Colonic mucosa (tissue), 4 donors: ENCODE results near the gene GNG2. TPM values are rescaled to one million over a fixed set of nuclear protein-coding genes. Genes with fewer than 3 reads are reported as not detected.
A peak's percentile ranks its signal among the peaks of the same experiment; 100 is the strongest.

Experiments used
- DNase-seq: peaks from one replicate; pipeline ENCODE4 v3.0.0-alpha.2; 2020
- H3K27ac ChIP-seq: fragments of 200-600 bp; one replicate; pipeline ENCODE4 v1.8.0; 2021
- H3K27me3 ChIP-seq: fragments of 200-600 bp; one replicate; pipeline ENCODE4 v1.8.0; 2021
- H3K36me3 ChIP-seq: fragments of 200-600 bp; one replicate; pipeline ENCODE4 v1.8.0; 2021
- H3K4me1 ChIP-seq: fragments of 200-600 bp; one replicate; pipeline ENCODE4 v1.8.0; 2021; ENCODE audit warnings: mild to moderate bottlenecking
- H3K4me3 ChIP-seq: fragments of 200-600 bp; one replicate; pipeline ENCODE4 v1.8.0; 2021
- H3K9ac ChIP-seq, 2 donors: one replicate each; pipeline ENCODE4 v1.7.0; 2013; ENCODE audit warnings: control low read depth in 2 of 2, low read depth in 2 of 2, low read length in 2 of 2
- H3K9me3 ChIP-seq: fragments of 200-600 bp; one replicate; pipeline ENCODE4 v1.8.0; 2021
- intact Hi-C: fragments of 100-400 bp; cut with DNase I; formaldehyde crosslinking; loops from one replicate; pipeline ENCODE4 v1.14.1; 2022
- total RNA-seq, 2 donors: library from RNA; stranded (reverse); fragmentation: NEBNext Ultra II Directional in 1 of 2; extraction: Animal tissue kit (Norgen Biotek cat#: 25700) in 1 of 2; gene quantifications; one replicate each; pipeline ENCODE4 v1.2.1, GENCODE V29; 2021
- TF ChIP-seq, protein P1 (sequence below): fragments of 200-600 bp; IDR thresholded peaks from one replicate; pipeline ENCODE4 v1.8.0; 2022; ENCODE audit warnings: antibody characterized with exemption, mild to moderate bottlenecking
- donor health status: healthy.
- donor health status: DM: no; HTN: no; CAD: no.
- donor health status: DM: no; HTN: no; CAD: no.

Gene GNG2
- total RNA-seq, 2 donors from 2014 or later, result 4.9 to 18.2 TPM

- H3K4me3 ChIP-seq, result no peak overlapping the region
- no peaks in the 10 kb centered on the region for H3K36me3 ChIP-seq
- no peaks in the 10 kb centered on the region for H3K9me3 ChIP-seq
Measured at GRCh38 chr14:51846631-51847488, 13.6 kb upstream of the GNG2 start.

GRCh38 chr14:51847489-51847796, 13.0 kb upstream of the GNG2 start:
- Histone ChIP-seq H3K9ac (no peak overlapping the region), H3K27ac (peak overlapping the region; percentile 59), H3K36me3 (no peaks in the 10 kb centered on the region), H3K9me3 (no peaks in the 10 kb centered on the region), H3K4me1 (no peaks in the 10 kb centered on the region), H3K4me3 (no peak overlapping the region), H3K27me3 (no peaks in the 10 kb centered on the region)
- intact Hi-C loops, result no loop called here
- TF ChIP-seq, protein P1, sequence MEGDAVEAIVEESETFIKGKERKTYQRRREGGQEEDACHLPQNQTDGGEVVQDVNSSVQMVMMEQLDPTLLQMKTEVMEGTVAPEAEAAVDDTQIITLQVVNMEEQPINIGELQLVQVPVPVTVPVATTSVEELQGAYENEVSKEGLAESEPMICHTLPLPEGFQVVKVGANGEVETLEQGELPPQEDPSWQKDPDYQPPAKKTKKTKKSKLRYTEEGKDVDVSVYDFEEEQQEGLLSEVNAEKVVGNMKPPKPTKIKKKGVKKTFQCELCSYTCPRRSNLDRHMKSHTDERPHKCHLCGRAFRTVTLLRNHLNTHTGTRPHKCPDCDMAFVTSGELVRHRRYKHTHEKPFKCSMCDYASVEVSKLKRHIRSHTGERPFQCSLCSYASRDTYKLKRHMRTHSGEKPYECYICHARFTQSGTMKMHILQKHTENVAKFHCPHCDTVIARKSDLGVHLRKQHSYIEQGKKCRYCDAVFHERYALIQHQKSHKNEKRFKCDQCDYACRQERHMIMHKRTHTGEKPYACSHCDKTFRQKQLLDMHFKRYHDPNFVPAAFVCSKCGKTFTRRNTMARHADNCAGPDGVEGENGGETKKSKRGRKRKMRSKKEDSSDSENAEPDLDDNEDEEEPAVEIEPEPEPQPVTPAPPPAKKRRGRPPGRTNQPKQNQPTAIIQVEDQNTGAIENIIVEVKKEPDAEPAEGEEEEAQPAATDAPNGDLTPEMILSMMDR, result no peak
- DNase-seq, result no peak

More at GRCh38 chr14:51846631-51847488, 13.6 kb upstream of the GNG2 start:
- Histone ChIP-seq H3K4me1 (no peaks in the 10 kb centered on the region), H3K9ac (peak overlapping the region in 1 of 2 donors; percentile 34), H3K27me3 (no peaks in the 10 kb centered on the region), H3K27ac (peak overlapping the region; percentile 59)
- TF ChIP-seq, protein P1, result no peak
- intact Hi-C loops, result no loop called here
- DNase-seq, result peak; percentile 67

GRCh38 chr14:51848120-51848519, 12.3 kb upstream of the GNG2 start:
- Histone ChIP-seq H3K27me3 (no peaks in the 10 kb centered on the region), H3K9me3 (no peaks in the 10 kb centered on the region), H3K27ac (no peak overlapping the region), H3K4me3 (no peak overlapping the region), H3K9ac (no peak overlapping the region), H3K36me3 (no peaks in the 10 kb centered on the region), H3K4me1 (no peaks in the 10 kb centered on the region)
- no peak for DNase-seq
- intact Hi-C loops, result no loop called here
- TF ChIP-seq, protein P1, result no peak

DNA sequence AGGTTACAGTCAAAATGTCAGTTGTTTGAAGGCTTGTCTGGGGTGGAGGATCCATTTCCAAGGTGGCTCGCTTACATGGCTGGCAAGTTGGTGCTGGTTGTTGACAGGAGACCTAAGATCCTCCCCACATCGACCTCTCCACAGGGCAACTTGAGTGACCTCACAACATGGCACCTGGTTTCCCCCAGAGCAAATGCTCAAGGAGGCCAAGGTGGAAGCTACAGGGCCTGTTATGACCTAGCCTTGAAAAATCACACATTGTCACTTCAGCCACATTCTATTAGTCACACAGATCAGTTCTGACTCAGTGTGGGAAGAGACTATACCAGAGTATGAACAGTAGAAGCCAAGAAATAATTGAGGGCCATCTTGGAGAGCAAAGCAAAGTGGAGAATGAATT, 11.3 kb upstream of the GNG2 start:
- Histone ChIP-seq H3K9ac (no peak overlapping the region), H3K4me1 (no peaks in the 10 kb centered on the region), H3K36me3 (no peaks in the 10 kb centered on the region), H3K9me3 (no peaks in the 10 kb centered on the region), H3K4me3 (no peak overlapping the region), H3K27ac (no peak overlapping the region), H3K27me3 (no peaks in the 10 kb centered on the region)
- no peak for DNase-seq
- TF ChIP-seq, protein P1, result no peak
- intact Hi-C loops, result no loop called here

DNA sequence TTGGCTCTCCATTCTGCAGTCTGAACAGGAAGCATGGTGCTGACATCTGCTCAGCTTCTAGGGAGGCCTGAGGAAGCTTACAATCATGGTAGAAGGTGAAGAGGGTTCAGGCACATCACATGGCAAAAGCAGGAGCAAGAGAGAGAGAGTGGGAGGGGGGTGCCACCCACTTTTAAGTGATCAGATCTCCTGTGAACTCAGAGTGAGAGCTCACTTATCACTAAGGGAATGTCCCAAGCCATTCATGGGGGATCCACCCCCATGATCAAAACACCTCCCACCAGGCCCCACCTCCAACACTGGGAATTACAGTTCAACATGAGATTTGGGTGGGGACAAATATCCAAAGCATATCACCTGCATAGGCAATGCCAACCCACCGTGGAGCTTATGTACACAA, 9.8 kb upstream of the GNG2 start:
- H3K9me3 ChIP-seq, result no peaks in the 10 kb centered on the region
- H3K36me3 ChIP-seq, result no peaks in the 10 kb centered on the region
- H3K9ac ChIP-seq, result no peak overlapping the region
- no peak for DNase-seq
- no peaks in the 10 kb centered on the region for H3K4me1 ChIP-seq
- intact Hi-C loops, result no loop called here
- H3K27me3 ChIP-seq, result no peaks in the 10 kb centered on the region
- H3K27ac ChIP-seq, result no peak overlapping the region
- no peak overlapping the region for H3K4me3 ChIP-seq
- TF ChIP-seq, protein P1, result no peak
